IPS-15b (cell line): ENCODE measurements around the gene PVALEF.

Experiments used
- H3K27me3 ChIP-seq: one replicate; pipeline ENCODE4 v1.6.1; 2013; ENCODE audit warnings: low read length; ENCODE audit not compliant: control insufficient read depth, insufficient read depth
- H3K36me3 ChIP-seq: one replicate; pipeline ENCODE4 v1.6.1; 2013; ENCODE audit warnings: low read length; ENCODE audit not compliant: control insufficient read depth, insufficient read depth
- H3K4me1 ChIP-seq: one replicate; pipeline ENCODE4 v1.6.1; 2013; ENCODE audit warnings: mild to moderate bottlenecking, low read length; ENCODE audit not compliant: control insufficient read depth, insufficient read depth
- H3K4me3 ChIP-seq: one replicate; pipeline ENCODE4 v1.5.1; 2013; ENCODE audit warnings: low read depth, low read length
- H3K9ac ChIP-seq: one replicate; pipeline ENCODE4 v1.6.1; 2013; ENCODE audit warnings: low read depth, mild to moderate bottlenecking, low read length
- H3K9me3 ChIP-seq: one replicate; pipeline ENCODE4 v1.6.1; 2013; ENCODE audit warnings: mild to moderate bottlenecking, low read length; ENCODE audit not compliant: control insufficient read depth, insufficient read depth

PVALEF gene

DNA sequence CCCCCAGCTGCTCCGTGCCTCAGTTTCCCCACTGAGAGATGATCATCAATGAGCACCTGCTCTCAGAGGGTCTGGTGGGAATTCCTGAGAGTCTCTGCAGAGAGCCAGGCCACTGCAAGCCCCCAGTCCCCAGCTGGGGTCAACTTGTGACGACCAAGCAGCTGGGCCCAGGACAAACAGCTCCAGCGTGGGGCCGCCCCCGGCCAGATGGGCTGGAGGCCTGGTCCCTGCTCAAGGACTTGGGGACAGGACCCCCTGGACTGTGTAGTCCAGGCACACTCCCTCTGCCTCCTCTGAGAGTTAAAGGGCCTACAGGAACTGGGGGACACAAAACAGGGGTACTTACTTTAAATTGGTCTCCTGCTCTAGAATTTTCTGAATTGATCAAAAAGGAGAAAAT, 17.3 kb downstream of the PVALEF start:
- H3K9me3 ChIP-seq = no peaks in the 10 kb centered on the region
- no peaks in the 10 kb centered on the region for H3K4me1 ChIP-seq
- H3K9ac ChIP-seq = no peak overlapping the region
- no peaks in the 10 kb centered on the region for H3K27me3 ChIP-seq
- no peak overlapping the region for H3K4me3 ChIP-seq
- H3K36me3 ChIP-seq = peaks cover 3% of the 10 kb centered on the region

DNA sequence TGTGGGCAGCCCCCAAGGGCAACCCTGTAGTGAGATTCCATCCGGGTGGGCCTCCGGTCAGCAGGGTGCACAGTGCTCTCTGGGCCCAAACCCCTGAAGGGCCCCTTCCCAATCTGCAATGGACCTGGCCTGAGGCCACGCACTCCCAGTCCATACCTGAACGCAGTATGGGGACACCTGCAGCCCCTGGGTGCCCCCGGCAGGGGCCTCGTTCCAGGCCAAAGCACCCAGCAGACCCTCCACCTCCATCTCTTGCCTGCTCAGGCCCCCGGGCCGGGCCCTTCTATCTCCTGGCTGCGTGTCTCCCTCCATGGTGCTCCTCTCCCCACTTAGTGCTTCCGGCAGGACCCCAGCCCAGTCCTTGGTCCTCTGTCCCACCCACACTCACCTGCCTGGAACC, 18.0 kb downstream of the PVALEF start:
- Histone ChIP-seq H3K4me3 (no peak overlapping the region), H3K9me3 (no peaks in the 10 kb centered on the region), H3K9ac (no peak overlapping the region), H3K4me1 (no peaks in the 10 kb centered on the region), H3K27me3 (no peaks in the 10 kb centered on the region), H3K36me3 (peaks cover 8% of the 10 kb centered on the region)

DNA sequence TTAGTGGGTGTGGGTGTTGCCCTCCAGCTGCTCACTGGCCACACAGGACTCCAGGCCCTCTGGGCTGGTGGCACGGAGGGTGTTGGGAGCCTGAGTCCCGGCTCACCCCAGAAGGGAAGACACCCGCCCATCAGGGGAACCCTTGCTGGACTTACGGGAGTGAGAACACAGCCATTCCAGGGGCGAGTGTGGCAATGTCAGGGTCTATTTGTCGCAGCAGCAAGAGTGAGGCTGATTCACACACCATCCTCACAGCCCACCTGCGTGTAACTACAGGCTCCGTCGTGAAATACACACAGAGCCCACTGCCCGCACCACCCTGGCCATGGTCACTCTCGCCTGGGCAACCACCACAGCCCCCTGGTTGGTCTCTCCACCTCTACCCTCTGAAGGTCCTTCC, 18.5 kb downstream of the PVALEF start:
- Histone ChIP-seq H3K9ac (no peak overlapping the region), H3K9me3 (no peaks in the 10 kb centered on the region), H3K27me3 (no peaks in the 10 kb centered on the region), H3K4me1 (no peaks in the 10 kb centered on the region), H3K36me3 (peaks cover 13% of the 10 kb centered on the region), H3K4me3 (no peak overlapping the region)

DNA sequence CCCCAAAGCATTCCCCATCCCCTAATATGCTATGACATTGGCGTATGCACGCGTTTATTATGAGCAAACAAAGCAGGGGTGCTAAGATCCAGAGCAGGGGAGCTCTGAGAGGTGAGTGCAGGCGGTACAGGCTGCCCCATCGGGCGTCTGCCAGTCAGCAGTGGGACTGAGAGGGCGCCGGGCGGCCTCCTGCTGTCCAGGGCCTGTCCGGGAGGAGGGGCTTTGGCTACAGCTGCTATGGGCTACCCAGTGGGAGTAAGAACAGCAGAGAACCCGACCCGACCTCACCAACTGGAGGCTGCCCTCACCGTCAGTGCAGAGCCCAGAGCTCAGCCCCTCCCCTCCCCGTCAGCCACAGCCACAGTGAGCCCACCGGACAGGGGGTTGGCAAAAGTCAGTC, 19.2 kb downstream of the PVALEF start:
- Histone ChIP-seq H3K9me3 (no peaks in the 10 kb centered on the region), H3K27me3 (no peaks in the 10 kb centered on the region), H3K4me1 (no peaks in the 10 kb centered on the region), H3K36me3 (peaks cover 20% of the 10 kb centered on the region), H3K9ac (no peak overlapping the region), H3K4me3 (no peak overlapping the region)

DNA sequence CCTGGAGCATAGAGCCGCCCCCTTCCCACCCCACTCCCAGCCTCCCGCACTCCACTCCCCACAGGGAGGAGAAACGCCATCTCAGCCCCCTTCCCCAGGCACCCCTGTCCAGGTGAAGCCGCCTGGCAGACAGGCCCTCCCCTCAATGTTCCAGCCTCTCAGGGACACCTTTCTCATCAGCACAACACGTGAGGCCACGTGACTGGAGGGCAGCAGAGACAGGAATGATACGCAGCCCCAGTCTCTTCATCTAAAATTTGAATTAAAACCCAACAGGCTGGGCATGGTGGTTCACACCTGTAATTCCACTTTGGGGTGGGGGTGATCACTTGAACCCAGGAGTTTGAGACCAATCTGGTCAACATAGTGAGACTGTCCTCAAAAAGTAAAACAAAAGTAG, 20.9 kb downstream of the PVALEF start:
- no peak overlapping the region for H3K9ac ChIP-seq
- H3K9me3 ChIP-seq = no peaks in the 10 kb centered on the region
- H3K27me3 ChIP-seq = no peaks in the 10 kb centered on the region
- H3K36me3 ChIP-seq = peaks cover 32% of the 10 kb centered on the region
- no peak overlapping the region for H3K4me3 ChIP-seq
- no peaks in the 10 kb centered on the region for H3K4me1 ChIP-seq

DNA sequence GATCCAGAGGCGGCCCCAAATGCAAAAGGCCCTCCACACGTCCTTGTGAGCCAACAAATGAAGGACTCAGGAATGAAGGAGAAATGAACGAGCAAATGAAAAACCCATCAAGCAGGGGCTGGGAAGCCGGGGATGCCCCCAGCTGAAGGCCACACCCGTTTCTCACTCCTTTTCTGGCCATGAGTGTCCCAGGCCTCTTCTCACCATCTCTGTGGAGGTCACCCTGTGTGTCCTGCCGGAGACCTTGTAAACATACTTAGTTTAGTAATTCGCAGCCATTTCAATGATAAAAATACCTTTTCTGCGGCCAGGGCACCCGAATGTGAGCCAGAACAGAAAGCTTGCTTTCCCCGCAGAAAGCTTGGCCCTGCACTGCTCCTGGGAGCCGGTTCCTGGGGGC, 21.8 kb downstream of the PVALEF start:
- no peaks in the 10 kb centered on the region for H3K9me3 ChIP-seq
- no peak overlapping the region for H3K4me3 ChIP-seq
- no peaks in the 10 kb centered on the region for H3K27me3 ChIP-seq
- H3K9ac ChIP-seq = no peak overlapping the region
- no peaks in the 10 kb centered on the region for H3K4me1 ChIP-seq
- peaks cover 33% of the 10 kb centered on the region for H3K36me3 ChIP-seq

DNA sequence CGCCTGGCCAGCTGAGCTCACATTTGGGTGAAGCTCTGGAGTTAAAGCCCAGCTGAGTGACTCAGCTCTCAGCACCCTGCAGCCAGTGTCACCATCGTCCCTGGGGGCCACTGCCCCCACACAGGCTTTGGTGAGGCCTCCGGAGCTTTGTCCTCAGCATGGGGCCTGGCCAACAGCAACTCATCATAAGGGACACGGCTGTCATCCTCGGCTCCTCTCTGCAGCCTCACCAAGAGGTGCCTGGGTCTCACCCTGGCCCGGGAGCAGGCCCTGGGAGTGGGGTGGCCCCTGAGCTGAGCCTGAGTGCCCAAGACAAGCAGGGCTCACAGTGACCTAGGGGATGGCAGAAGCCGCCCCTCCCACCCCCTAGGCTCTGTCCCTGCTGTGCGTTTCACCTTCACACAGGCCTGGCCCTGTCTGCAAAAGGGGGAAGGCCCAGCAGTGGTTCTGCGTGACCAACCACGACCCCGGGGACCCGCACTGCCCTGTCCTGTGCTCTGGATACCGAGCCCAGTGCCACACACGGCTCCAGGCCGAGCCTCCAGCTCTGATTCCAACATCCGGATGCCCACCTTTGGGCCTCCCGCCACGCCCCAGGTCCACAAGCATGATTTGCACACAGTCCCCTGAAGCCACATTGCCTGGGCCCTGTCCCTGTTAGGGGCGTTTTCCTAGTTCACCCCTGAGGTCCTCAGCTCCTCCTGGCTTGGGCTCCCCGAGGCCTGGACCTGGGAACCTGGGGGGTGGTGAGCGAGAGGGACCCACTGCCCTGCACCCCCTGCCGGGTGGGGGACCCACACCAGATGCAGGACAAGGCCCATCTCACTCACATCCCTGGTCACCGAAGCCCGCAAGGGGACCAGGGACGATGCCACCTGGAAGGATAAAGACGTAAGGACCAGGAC, 22.5 kb downstream of the PVALEF start:
- Histone ChIP-seq H3K9ac (no peak overlapping the region), H3K36me3 (peaks cover 33% of the 10 kb centered on the region), H3K27me3 (no peaks in the 10 kb centered on the region), H3K9me3 (no peaks in the 10 kb centered on the region), H3K4me1 (no peaks in the 10 kb centered on the region), H3K4me3 (no peak overlapping the region)

DNA sequence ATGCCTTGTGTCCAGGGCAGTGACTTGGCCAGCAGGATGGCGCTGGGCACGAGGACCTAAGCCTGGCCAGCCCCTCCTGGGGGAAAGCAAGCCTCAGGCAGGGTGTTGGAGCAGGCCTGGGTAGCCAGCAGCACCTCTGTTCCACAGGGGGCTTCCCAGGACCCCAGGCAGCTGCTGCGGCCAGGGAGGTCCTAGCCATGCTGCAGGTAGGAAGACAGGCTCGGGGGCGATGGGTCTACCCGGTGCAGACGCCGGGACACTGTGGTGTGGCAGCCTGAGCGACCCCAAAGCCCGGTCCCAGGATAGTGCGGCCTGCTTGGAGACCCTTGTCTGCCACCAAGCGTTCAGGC, 23.2 kb downstream of the PVALEF start:
- H3K36me3 ChIP-seq = peaks cover 39% of the 10 kb centered on the region
- H3K9me3 ChIP-seq = no peaks in the 10 kb centered on the region
- H3K4me1 ChIP-seq = no peaks in the 10 kb centered on the region
- H3K9ac ChIP-seq = no peak overlapping the region
- no peak overlapping the region for H3K4me3 ChIP-seq
- no peaks in the 10 kb centered on the region for H3K27me3 ChIP-seq

DNA sequence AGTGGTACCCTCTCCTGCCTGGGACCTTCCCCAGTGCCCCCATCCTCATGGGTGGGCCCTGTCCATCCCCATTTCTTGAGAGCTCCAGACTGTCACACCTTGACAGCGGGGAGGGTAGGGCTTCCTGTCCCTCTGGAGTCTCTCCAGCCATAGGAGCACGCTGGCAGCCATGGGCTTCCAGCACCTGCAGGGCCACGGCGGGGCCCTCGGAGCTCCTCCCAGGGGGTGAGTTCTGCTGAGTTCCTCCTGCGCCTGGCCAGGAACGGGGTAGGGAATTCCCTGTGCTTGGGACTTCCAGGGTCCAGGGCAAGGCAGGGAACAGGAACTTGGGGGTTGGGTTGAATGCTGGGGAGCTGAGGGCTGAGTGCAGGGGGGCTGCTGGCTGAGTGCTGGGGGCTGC, 23.7 kb downstream of the PVALEF start:
- Histone ChIP-seq H3K4me3 (no peak overlapping the region), H3K9ac (no peak overlapping the region), H3K4me1 (no peaks in the 10 kb centered on the region), H3K27me3 (no peaks in the 10 kb centered on the region), H3K9me3 (no peaks in the 10 kb centered on the region), H3K36me3 (peaks cover 44% of the 10 kb centered on the region)

DNA sequence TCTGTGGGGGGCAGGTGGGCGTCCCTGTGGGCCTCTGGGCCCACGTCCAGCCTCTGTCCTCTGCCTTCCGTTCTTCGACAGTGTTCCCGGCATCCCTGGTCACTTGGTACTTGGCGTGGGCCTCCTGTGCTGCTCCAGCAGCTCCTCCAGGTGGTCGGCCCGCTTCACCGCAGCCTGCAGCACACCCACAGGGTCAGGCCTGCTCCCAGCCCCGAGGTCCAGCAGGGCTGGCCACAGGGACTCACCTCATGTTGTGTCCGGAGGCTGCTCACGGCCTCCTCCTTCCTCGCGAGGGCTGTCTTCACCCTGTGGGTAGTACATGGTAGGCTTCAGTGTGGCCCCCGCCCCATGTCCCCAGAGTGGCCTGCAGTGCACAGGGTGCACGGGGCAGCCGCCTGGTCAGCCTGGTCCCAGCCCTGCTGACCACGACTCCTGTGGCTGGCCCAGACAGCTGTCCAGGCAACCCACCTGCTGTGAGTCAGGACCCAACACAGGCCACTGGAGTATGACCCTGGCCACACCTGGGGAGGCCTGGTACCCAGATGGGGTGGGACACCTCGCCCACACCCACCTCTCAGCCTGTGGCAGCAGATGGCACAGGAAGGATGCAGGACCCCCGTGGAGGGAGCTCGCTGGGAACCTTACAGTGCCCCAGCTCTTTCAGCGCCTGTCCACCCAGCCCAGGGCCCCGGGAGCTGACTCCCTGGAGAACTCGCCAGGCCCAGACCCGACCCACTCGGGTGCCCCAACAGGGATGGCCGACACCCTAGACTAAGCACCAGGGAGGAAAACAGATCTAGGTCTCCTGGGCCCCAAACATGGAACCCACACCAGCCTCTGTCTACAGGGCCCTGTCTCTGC, 24.6 kb downstream of the PVALEF start:
- Histone ChIP-seq H3K27me3 (no peaks in the 10 kb centered on the region), H3K36me3 (peaks cover 49% of the 10 kb centered on the region), H3K9ac (no peak overlapping the region), H3K4me3 (no peak overlapping the region), H3K9me3 (no peaks in the 10 kb centered on the region), H3K4me1 (no peaks in the 10 kb centered on the region)

DNA sequence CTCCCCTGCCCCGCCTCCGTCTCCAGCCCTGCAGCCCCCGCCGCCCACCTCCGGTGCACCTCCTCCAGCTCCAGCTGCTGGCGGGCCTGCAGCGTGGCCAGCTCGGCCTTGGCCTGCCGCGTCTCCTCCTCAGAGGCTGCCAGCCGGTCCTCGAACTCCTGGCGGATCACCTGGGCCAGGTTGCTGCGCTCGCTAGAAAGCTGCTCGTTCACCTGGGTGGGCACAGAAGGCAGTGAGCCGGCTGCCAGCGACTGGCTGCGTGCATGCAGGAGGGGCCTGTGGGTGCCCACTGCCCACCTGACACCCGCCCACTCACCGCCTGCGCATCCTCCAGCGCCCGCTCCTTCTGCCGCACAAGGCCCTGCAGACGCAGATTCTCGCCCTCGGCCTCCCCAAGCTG, 25.3 kb downstream of the PVALEF start:
- peaks cover 53% of the 10 kb centered on the region for H3K36me3 ChIP-seq
- no peak overlapping the region for H3K9ac ChIP-seq
- H3K4me1 ChIP-seq = no peaks in the 10 kb centered on the region
- no peaks in the 10 kb centered on the region for H3K9me3 ChIP-seq
- H3K4me3 ChIP-seq = no peak overlapping the region
- no peaks in the 10 kb centered on the region for H3K27me3 ChIP-seq

DNA sequence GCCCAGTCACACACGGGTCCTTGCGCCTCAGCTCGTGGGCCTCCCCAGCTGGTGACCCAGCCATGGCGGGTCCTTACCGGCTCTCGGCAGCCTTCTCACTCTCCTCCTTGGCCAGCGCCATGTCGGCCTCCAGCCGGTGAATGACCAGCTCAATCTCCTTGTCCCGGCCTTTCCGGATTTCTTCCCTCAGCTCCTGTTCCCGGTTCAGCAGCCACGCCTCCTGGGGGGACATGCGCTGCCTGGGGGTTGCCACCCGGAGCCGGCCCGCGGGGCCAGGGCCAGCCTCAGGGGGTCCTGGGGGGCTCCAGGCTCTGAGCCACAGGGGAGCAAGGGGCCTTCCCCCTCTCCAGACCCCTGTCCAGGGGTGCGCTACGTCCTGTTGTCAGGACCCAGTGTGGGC, 25.8 kb downstream of the PVALEF start:
- Histone ChIP-seq H3K4me3 (no peak overlapping the region), H3K27me3 (no peaks in the 10 kb centered on the region), H3K4me1 (no peaks in the 10 kb centered on the region), H3K9ac (no peak overlapping the region), H3K36me3 (peaks cover 57% of the 10 kb centered on the region), H3K9me3 (no peaks in the 10 kb centered on the region)
